GM12878 (cell line): ENCODE data around the gene C10orf67. TPM values are rescaled to one million over a fixed set of nuclear protein-coding genes. Genes with fewer than 3 reads are reported as not detected.
A peak's percentile ranks its signal among the peaks of the same experiment; 100 is the strongest.

Experiments used
- ATAC-seq: fragments of 200-7000 bp; cut with Tn5 transposase; 3 replicates; pipeline ENCODE4 v1.9.1; 2020; ENCODE audit warnings: mild to moderate bottlenecking, moderate library complexity
- BruUV-seq: library from RNA; stranded (reverse); fragments of 400-500 nt; replicated peaks from 2 replicates; lab custom pipeline; 2021; lab: Mats Ljungman, UMichigan
- CTCF ChIA-PET: fragments of 300-600 bp; sonication (Branson Sonifier 250); formaldehyde crosslinking; extraction: SDS; loops from one replicate; lab custom pipeline; 2021; ENCODE audit warnings: inconsistent platforms; lab: Yijun Ruan, JAX
- POLR2A ChIA-PET: fragments of 350-600 bp; formaldehyde crosslinking; extraction: SDS; loops from one replicate; lab custom pipeline; 2021; ENCODE audit warnings: inconsistent platforms; lab: Charles Lee
- RAD21 ChIA-PET: fragments of 300-600 bp; sonication (Branson Sonifier 250); formaldehyde crosslinking; loops from one replicate; lab custom pipeline; 2023; ENCODE audit warnings: antibody characterized with exemption; ENCODE audit not compliant: unreplicated experiment; lab: Charles Lee
- SMC1A ChIA-PET: fragments of 300-600 bp; sonication (Branson Sonifier 250); formaldehyde crosslinking; loops from one replicate; lab custom pipeline; 2023; ENCODE audit not compliant: unreplicated experiment, uncharacterized antibody; lab: Charles Lee
- DNase-seq: peaks from one replicate; pipeline ENCODE4 v3.0.0-alpha.2; 2011; ENCODE audit warnings: low read depth, low spot score
- FAIRE-seq: peaks from 3 replicates; lab custom pipeline; 2011; peaks lifted over from hg19 to GRCh38; lab: Jason Lieb, UNC
- H2AFZ ChIP-seq: 2 replicates; pipeline ENCODE4 v1.6.0; 2011; ENCODE audit warnings: low read depth, low read length, control low read depth; ENCODE audit not compliant: control insufficient read depth
- H3K27ac ChIP-seq: 2 replicates; pipeline ENCODE4 v1.5.1; 2011; ENCODE audit warnings: control low read depth; ENCODE audit not compliant: control insufficient read depth, insufficient read depth
- H3K27me3 ChIP-seq, 2 experiments: replicated peaks in 1 of 2; 2 replicates each; pipeline versions ENCODE4 v1.6.0 to v1.6.1; 2011; ENCODE audit warnings: low read length in 1 of 2; ENCODE audit not compliant: control insufficient read depth in 2 of 2, insufficient read depth in 2 of 2
- H3K36me3 ChIP-seq, 2 experiments: 2 replicates each; pipeline ENCODE4 v1.5.1; 2011; ENCODE audit warnings: low read length in 1 of 2; ENCODE audit not compliant: control insufficient read depth in 2 of 2, insufficient read depth in 2 of 2
- H3K4me1 ChIP-seq: 2 replicates; pipeline ENCODE4 v1.6.1; 2011; ENCODE audit warnings: mild to moderate bottlenecking, low read length, moderate library complexity, mixed read lengths; ENCODE audit not compliant: control insufficient read depth, insufficient read depth
- H3K4me2 ChIP-seq: 2 replicates; pipeline ENCODE4 v1.6.0; 2011; ENCODE audit warnings: control low read depth; ENCODE audit not compliant: control insufficient read depth, insufficient read depth
- H3K4me3 ChIP-seq: fragments of 200-600 bp; sonication (generic); 2 replicates; pipeline ENCODE4 v1.5.1; 2016
- H3K79me2 ChIP-seq: 2 replicates; pipeline ENCODE4 v1.6.0; 2011; ENCODE audit warnings: low read length; ENCODE audit not compliant: control insufficient read depth, insufficient read depth
- H3K9ac ChIP-seq: 2 replicates; pipeline ENCODE4 v1.8.0; 2011; ENCODE audit warnings: low read length, control low read depth, mixed read lengths; ENCODE audit not compliant: control insufficient read depth, insufficient read depth
- H3K9me3 ChIP-seq: replicated peaks from 3 replicates; pipeline ENCODE4 v1.5.1; 2011; ENCODE audit warnings: mild to moderate bottlenecking, low read length; ENCODE audit not compliant: control insufficient read depth, insufficient read depth
- H4K20me1 ChIP-seq: 2 replicates; pipeline ENCODE4 v1.6.0; 2011; ENCODE audit not compliant: control insufficient read depth, insufficient read depth
- CREB1 ChIP-seq: IDR thresholded peaks from 2 replicates; pipeline ENCODE4 v1.6.1; 2012; ENCODE audit warnings: low read depth, mild to moderate bottlenecking, inconsistent platforms
- CREM ChIP-seq: IDR thresholded peaks from 2 replicates; pipeline ENCODE4 v1.6.1; 2014; ENCODE audit warnings: antibody characterized with exemption, low read depth
- EED ChIP-seq: sonication (generic); IDR thresholded peaks from 2 replicates; pipeline ENCODE4 v1.6.1; 2016; ENCODE audit warnings: antibody characterized with exemption, low read depth
- EP300 ChIP-seq, 2 experiments: fragments of 150-350 bp in 1 of 2; IDR thresholded peaks; 2 replicates each; pipeline ENCODE4 v1.6.1; 2011 to 2012; ENCODE audit warnings: low read depth in 2 of 2, low read length in 2 of 2, borderline replicate concordance in 1 of 2, improper control_type of control experiment in 1 of 2, inconsistent platforms in 1 of 2; ENCODE audit not compliant: control insufficient read depth in 1 of 2
- FOXK2 ChIP-seq: fragments of 450-650 bp; IDR thresholded peaks from 2 replicates; pipeline ENCODE4 v1.6.1; 2017; ENCODE audit warnings: mild to moderate bottlenecking, moderate library complexity
- JUNB ChIP-seq: IDR thresholded peaks from 2 replicates; pipeline ENCODE4 v1.6.1; 2016; ENCODE audit warnings: antibody characterized with exemption, mild to moderate bottlenecking
- KAT2A ChIP-seq: conservative IDR thresholded peaks from 2 replicates; pipeline ENCODE4 v1.6.1; 2011; ENCODE audit warnings: low read depth, low read length; ENCODE audit not compliant: control insufficient read depth
- NFYA ChIP-seq: IDR thresholded peaks from 2 replicates; pipeline ENCODE4 v1.6.1; 2011; ENCODE audit warnings: low read depth, mild to moderate bottlenecking, low read length, improper control_type of control experiment, borderline replicate concordance
- POU2F2 ChIP-seq: IDR thresholded peaks from 3 replicates; pipeline ENCODE4 v1.6.1; 2011; ENCODE audit warnings: low read depth, mild to moderate bottlenecking, low read length, borderline replicate concordance
- TCF7 ChIP-seq: IDR thresholded peaks from 2 replicates; pipeline ENCODE4 v1.6.1; 2014; ENCODE audit warnings: antibody characterized with exemption, borderline replicate concordance
- ZBED1 ChIP-seq: IDR thresholded peaks from 2 replicates; pipeline ENCODE4 v1.6.1; 2016; ENCODE audit warnings: borderline replicate concordance
- WGBS: methylation state at CpG from one replicate; pipeline ENCODE4 v1.1.6; 2016; ENCODE audit warnings: low lambda C conversion rate; ENCODE audit not compliant: insufficient replicate concordance, insufficient coverage; ENCODE audit errors: missing lambda C conversion rate; 5-methylcytosine and 5-hydroxymethylcytosine counted together
- in situ Hi-C: fragments of 300-500 bp; cut with MboI; formaldehyde crosslinking; loops from 9 replicates; pipeline ENCODE4 v1.14.3; 2018; ENCODE audit warnings: mixed read lengths
- intact Hi-C: fragments of 100-400 bp; cut with micrococcal nuclease; formaldehyde crosslinking; loops from one replicate; pipeline ENCODE4 v1.14.2; 2022; ENCODE audit not compliant: unreplicated experiment
- polyA plus RNA-seq, 11 experiments: library from polyadenylated mRNA; depleted of rRNA in 4 of 11; unstranded in 6 of 11; stranded (reverse) in 5 of 11; fragments of >200 nt; fragmentation: Nextera tagmentation in 4 of 11; fragmentation: Illumina TruSeq in 1 of 11; extraction: Ambion mirVana in 4 of 11; extraction: Trizol in 1 of 11; gene quantifications; 1 replicate in 1 of 11; 2 replicates in 10 of 11; pipeline versions ENCODE4 v1.2.1 to v1.2.3, GENCODE V29; 2011 to 2016; ENCODE audit warnings: inconsistent platforms in 2 of 11, missing spikeins in 2 of 11, low read depth in 1 of 11
- total RNA-seq, 4 experiments: library from RNA; depleted of rRNA in 3 of 4; stranded (reverse); fragments of >200 nt in 3 of 4; fragmentation: Illumina TruSeq in 1 of 4; extraction: Trizol in 1 of 4; gene quantifications; 2 replicates each; pipeline versions ENCODE4 v1.2.1 to v1.2.3, GENCODE V29; 2013 to 2021
- TF ChIP-seq, protein P1 (sequence below): fragments of 450-650 bp; IDR thresholded peaks from 2 replicates; pipeline ENCODE4 v1.6.1; 2016; ENCODE audit warnings: mild to moderate bottlenecking
- TF ChIP-seq, protein P2 (sequence below): fragments of 450-650 bp; formaldehyde crosslinking; IDR thresholded peaks from 2 replicates; pipeline ENCODE4 v1.4.0; 2022; ENCODE audit warnings: mild to moderate bottlenecking, moderate library complexity
- TF ChIP-seq, protein P3 (sequence below): fragments of 150-350 bp; IDR thresholded peaks from 2 replicates; pipeline ENCODE4 v1.6.1; 2014; ENCODE audit warnings: mild to moderate bottlenecking, low read depth, low read length

C10orf67 gene
- total and polyA plus RNA-seq, 10 of the 15 experiments (the other 5 are each of a cell fraction or from before 2014, with no cell fraction given): 0.06 TPM; not detected in 9

DNA sequence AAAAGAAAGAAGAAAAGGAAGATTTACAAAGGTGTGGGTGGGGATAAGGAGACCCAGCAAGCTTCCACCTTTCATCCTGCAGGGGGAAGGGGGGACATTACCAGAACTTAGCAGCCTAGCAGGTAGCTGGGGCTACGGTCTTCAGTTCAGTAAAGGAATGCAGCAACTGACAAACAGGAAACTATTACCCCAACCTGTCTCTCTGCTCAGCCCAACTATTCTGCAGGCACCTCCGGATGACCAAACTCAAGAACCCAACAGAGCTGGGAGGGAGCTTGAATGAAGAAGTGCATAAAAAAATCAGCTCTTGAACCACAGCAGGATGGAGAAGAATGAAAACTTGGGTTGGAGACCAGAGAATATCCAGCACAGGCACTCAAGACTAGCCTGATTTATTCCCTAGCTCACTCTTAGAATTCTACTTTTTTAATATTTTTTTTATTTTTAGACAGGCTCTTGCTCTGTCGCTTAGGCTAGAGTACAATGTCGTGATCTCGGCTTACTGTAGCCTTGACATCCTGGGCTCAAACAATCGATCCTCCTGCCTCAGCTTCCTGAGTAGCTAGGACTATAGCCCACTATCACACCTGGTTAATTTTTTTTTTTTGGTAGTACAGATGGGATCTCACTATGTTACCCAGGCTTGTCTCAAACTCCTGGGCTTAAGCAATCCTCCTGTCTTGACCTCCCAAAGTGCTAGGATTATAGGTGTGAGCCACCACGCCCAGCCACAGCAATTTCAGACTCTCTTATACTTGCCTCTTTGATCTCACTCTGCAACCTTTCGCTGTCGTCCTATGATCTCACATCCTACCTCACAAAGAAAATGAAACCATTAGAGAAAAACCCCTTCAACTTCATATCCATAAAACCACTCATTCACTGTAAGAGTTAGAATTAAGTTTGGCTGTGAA lies 18.5 kb upstream of the C10orf67 start:
- WGBS: 20% methylated on average over 9 of the region's 9 CpGs
- peak; percentile 76 for ATAC-seq
- Histone ChIP-seq H3K9ac (no peak overlapping the region), H3K27me3 (no peaks in the 10 kb centered on the region), H3K4me2 (peak overlapping the region; percentile 36), H3K36me3 (no peaks in the 10 kb centered on the region), H3K4me3 (peak overlapping the region; percentile 30; the same call in 1 of the 2 replicates), H3K9me3 (no peaks in the 10 kb centered on the region), H4K20me1 (no peaks in the 10 kb centered on the region), H2AFZ (peak overlapping the region; percentile 28), H3K4me1 (peaks cover 36% of the 10 kb centered on the region), H3K79me2 (no peaks in the 10 kb centered on the region), H3K27ac (no peak overlapping the region)
- ChIA-PET POLR2A (no interaction called here), CTCF (no interaction called here), RAD21 (no interaction called here), SMC1A (interaction anchor here (0.8 kb wide), 1 partner anchor 48 kb away, joined by 3 read pairs; no protein-coding TSS in a partner anchor)
- DNase-seq: no peak
- in situ Hi-C loops (no loop called here), intact Hi-C loops (no loop called here)
- FAIRE-seq: no peak
- TF ChIP-seq TCF7: peak; percentile 62
- peak; percentile 90 for TF ChIP-seq CREB1
- TF ChIP-seq, protein P1, sequence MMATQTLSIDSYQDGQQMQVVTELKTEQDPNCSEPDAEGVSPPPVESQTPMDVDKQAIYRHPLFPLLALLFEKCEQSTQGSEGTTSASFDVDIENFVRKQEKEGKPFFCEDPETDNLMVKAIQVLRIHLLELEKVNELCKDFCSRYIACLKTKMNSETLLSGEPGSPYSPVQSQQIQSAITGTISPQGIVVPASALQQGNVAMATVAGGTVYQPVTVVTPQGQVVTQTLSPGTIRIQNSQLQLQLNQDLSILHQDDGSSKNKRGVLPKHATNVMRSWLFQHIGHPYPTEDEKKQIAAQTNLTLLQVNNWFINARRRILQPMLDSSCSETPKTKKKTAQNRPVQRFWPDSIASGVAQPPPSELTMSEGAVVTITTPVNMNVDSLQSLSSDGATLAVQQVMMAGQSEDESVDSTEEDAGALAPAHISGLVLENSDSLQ: no peak
- no peak for TF ChIP-seq NFYA
- TF ChIP-seq, protein P2, sequence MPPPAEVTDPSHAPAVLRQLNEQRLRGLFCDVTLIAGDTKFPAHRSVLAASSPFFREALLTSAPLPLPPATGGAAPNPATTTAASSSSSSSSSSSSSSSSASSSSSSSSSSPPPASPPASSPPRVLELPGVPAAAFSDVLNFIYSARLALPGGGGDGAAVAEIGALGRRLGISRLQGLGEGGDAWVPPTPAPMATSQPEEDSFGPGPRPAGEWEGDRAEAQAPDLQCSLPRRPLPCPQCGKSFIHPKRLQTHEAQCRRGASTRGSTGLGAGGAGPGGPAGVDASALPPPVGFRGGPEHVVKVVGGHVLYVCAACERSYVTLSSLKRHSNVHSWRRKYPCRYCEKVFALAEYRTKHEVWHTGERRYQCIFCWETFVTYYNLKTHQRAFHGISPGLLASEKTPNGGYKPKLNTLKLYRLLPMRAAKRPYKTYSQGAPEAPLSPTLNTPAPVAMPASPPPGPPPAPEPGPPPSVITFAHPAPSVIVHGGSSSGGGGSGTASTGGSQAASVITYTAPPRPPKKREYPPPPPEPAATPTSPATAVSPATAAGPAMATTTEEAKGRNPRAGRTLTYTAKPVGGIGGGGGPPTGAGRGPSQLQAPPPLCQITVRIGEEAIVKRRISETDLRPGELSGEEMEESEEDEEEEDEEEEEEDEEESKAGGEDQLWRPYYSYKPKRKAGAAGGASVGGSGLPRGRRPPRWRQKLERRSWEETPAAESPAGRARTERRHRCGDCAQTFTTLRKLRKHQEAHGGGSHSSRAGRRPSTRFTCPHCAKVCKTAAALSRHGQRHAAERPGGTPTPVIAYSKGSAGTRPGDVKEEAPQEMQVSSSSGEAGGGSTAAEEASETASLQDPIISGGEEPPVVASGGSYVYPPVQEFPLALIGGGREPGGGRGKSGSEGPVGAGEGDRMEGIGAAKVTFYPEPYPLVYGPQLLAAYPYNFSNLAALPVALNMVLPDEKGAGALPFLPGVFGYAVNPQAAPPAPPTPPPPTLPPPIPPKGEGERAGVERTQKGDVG (CRISPR knock-in tag): no peak
- no peak for TF ChIP-seq FOXK2
- no peak for TF ChIP-seq ZBED1
- TF ChIP-seq KAT2A: no peak
- TF ChIP-seq JUNB: peak; percentile 32; the same call in 1 of the 2 replicates
- TF ChIP-seq POU2F2: no peak
- TF ChIP-seq, protein P3, sequence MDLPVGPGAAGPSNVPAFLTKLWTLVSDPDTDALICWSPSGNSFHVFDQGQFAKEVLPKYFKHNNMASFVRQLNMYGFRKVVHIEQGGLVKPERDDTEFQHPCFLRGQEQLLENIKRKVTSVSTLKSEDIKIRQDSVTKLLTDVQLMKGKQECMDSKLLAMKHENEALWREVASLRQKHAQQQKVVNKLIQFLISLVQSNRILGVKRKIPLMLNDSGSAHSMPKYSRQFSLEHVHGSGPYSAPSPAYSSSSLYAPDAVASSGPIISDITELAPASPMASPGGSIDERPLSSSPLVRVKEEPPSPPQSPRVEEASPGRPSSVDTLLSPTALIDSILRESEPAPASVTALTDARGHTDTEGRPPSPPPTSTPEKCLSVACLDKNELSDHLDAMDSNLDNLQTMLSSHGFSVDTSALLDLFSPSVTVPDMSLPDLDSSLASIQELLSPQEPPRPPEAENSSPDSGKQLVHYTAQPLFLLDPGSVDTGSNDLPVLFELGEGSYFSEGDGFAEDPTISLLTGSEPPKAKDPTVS: no peak
- peak in 1 of 2 experiments; percentile 31; a peak in 1 of 4 replicates for TF ChIP-seq EP300 (IDR thresholded peaks at IDR 0.05; ENCODE audit: borderline replicate concordance in 1 of 2, control insufficient read depth in 1 of 2, low read depth in 2 of 2, low read length in 2 of 2)
- peak; percentile 63; the same call in 1 of the 2 replicates for TF ChIP-seq CREM
- TF ChIP-seq EED: 0 out of 2 replicates have a peak, but pooled peaks have one; percentile 12
- BruUV-seq: no TSS peak
